Activated CD8-positive, alpha-beta T cell treated with anti-CD3 and anti-CD28 coated beads for 36 hours (primary cell): ENCODE results near the gene VWCE. TPM values are rescaled to one million over a fixed set of nuclear protein-coding genes. Genes with fewer than 3 reads are reported as not detected.

Experiments used
- ATAC-seq: fragments of 200-7000 bp; cut with Tn5 transposase; one replicate; pipeline ENCODE4 v1.10.0; 2021; ENCODE audit warnings: mild to moderate bottlenecking, moderate library complexity
- CTCF ChIA-PET: fragments of 350-600 bp; sonication (Branson Sonifier 250); formaldehyde crosslinking; loops from one replicate; lab custom pipeline; 2021; ENCODE audit warnings: antibody characterized with exemption; lab: Charles Lee
- POLR2A ChIA-PET: fragments of 350-600 bp; sonication (Branson Sonifier 250); formaldehyde crosslinking; loops from one replicate; lab custom pipeline; 2021; ENCODE audit warnings: antibody characterized with exemption; lab: Charles Lee
- DNase-seq: peaks from one replicate; pipeline ENCODE4 v3.0.0-alpha.2; 2020
- H3K27ac Mint-ChIP-seq: one replicate; pipeline ENCODE4 v1.8.0; 2021; ENCODE audit warnings: mild to moderate bottlenecking, mixed read lengths
- H3K27me3 Mint-ChIP-seq: one replicate; pipeline ENCODE4 v1.8.0; 2021; ENCODE audit warnings: mixed read lengths
- H3K36me3 Mint-ChIP-seq: one replicate; pipeline ENCODE4 v1.8.0; 2021; ENCODE audit warnings: low read depth, mixed read lengths
- H3K4me1 Mint-ChIP-seq: one replicate; pipeline ENCODE4 v1.8.0; 2021; ENCODE audit warnings: low read depth, mixed read lengths
- H3K4me3 Mint-ChIP-seq: one replicate; pipeline ENCODE4 v1.8.0; 2021; ENCODE audit warnings: mild to moderate bottlenecking, moderate library complexity, mixed read lengths
- H3K9me3 Mint-ChIP-seq: one replicate; pipeline ENCODE4 v1.8.0; 2021; ENCODE audit warnings: mixed read lengths
- CTCF ChIP-seq: fragments of 200-600 bp; IDR thresholded peaks from one replicate; pipeline ENCODE4 v1.8.0; 2022; ENCODE audit warnings: antibody characterized with exemption, mild to moderate bottlenecking
- intact Hi-C: fragments of 100-400 bp; cut with micrococcal nuclease; formaldehyde crosslinking; loops from one replicate; pipeline ENCODE4 v1.10.0; 2022
- total RNA-seq, 2 experiments: library from RNA; stranded (reverse); gene quantifications; one replicate each; pipeline ENCODE4 v1.2.3, GENCODE V29; 2021

Gene VWCE
- total RNA-seq, 2 experiments from 2014 or later = 23.3 to 25.8 TPM

DNA sequence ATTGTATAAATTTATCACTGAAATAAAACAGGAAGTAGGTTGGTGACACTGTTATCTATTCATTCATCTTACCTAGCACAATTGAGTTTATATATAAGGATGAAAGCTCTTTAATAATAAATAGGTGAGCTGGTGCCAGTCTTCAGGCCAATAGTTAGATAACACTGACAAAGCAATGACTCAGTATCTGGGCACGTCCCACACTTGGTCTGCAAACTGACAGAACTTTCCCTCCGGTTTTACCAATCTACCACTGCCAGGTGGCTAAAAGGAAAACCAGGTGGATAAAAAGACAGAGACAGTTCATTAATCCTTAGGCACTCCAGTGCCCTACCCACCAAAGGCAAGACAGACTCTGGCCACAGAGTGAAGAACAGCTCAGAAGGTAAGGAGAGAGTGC lies 20.1 kb upstream of the VWCE start:
- H3K27ac Mint-ChIP-seq = no peak overlapping the region
- CTCF ChIA-PET = interaction anchor here (1.2 kb wide), 1 partner anchor 71 kb away, joined by 4 read pairs; no protein-coding TSS in a partner anchor

GRCh38 chr11:61310749-61311148 lies 15.6 kb upstream of the VWCE start:
- Mint-ChIP-seq H3K36me3 (peaks cover 29% of the 10 kb centered on the region), H3K27ac (no peak overlapping the region), H3K4me1 (no peaks in the 10 kb centered on the region), H3K9me3 (no peaks in the 10 kb centered on the region), H3K27me3 (no peaks in the 10 kb centered on the region), H3K4me3 (no peak overlapping the region)
- TF ChIP-seq CTCF = no peak
- no peak for DNase-seq
- CTCF ChIA-PET = interaction anchor here (1.3 to 3.1 kb wide), 4 partner anchors 16 to 74 kb away, joined by 4 to 14 read pairs (median 10); partner anchors contain the start of gene VWCE
- POLR2A ChIA-PET = interaction anchor here (0.7 to 1.5 kb wide), 2 partner anchors 13 to 23 kb away, joined by 3 to 4 read pairs; partner anchors contain the start of genes DDB1 and TKFC
- ATAC-seq = no peak
- intact Hi-C loops = no loop called here

More for the DNA sequence above, 20.1 kb upstream of the VWCE start:
- H3K27me3 Mint-ChIP-seq = no peaks in the 10 kb centered on the region
- H3K9me3 Mint-ChIP-seq = no peaks in the 10 kb centered on the region
- no peak for DNase-seq
- intact Hi-C loops = no loop called here
- no peak overlapping the region for H3K4me3 Mint-ChIP-seq
- POLR2A ChIA-PET = interaction anchor here (0.6 to 1.7 kb wide), 2 partner anchors 11 to 445 kb away, joined by 3 to 4 read pairs; no protein-coding TSS in a partner anchor
- no peaks in the 10 kb centered on the region for H3K4me1 Mint-ChIP-seq
- ATAC-seq = no peak
- TF ChIP-seq CTCF = no peak
- H3K36me3 Mint-ChIP-seq = peaks cover 32% of the 10 kb centered on the region

GRCh38 chr11:61309739-61310138 lies 14.6 kb upstream of the VWCE start:
- H3K4me3 Mint-ChIP-seq = no peak overlapping the region
- H3K36me3 Mint-ChIP-seq = peaks cover 34% of the 10 kb centered on the region
- H3K27me3 Mint-ChIP-seq = no peaks in the 10 kb centered on the region
- CTCF ChIA-PET = interaction anchor here (1.3 to 3.1 kb wide), 5 partner anchors 8 to 75 kb away, joined by 3 to 14 read pairs (median 9); no protein-coding TSS in a partner anchor
- peak; percentile 83 for ATAC-seq
- no peaks in the 10 kb centered on the region for H3K4me1 Mint-ChIP-seq
- peak overlapping the region; percentile 19 for H3K27ac Mint-ChIP-seq
- TF ChIP-seq CTCF = no peak
- intact Hi-C loops = no loop called here
- H3K9me3 Mint-ChIP-seq = no peaks in the 10 kb centered on the region
- DNase-seq = peak; percentile 28
- POLR2A ChIA-PET = interaction anchor here (1.6 to 3.0 kb wide), 3 partner anchors 10 to 20 kb away, joined by 4 to 24 read pairs (median 5); partner anchors contain the start of gene VWCE

- no peak for ATAC-seq
- peaks cover 33% of the 10 kb centered on the region for H3K36me3 Mint-ChIP-seq
- intact Hi-C loops = no loop called here
- ChIA-PET CTCF (interaction anchor here (1.3 to 3.1 kb wide), 5 partner anchors 9 to 76 kb away, joined by 3 to 14 read pairs (median 9); no protein-coding TSS in a partner anchor), POLR2A (interaction anchor here (1.3 to 3.0 kb wide), 5 partner anchors 9 to 25 kb away, joined by 4 to 24 read pairs (median 5); partner anchors contain the start of gene VWCE)
- no peak overlapping the region for H3K4me3 Mint-ChIP-seq
- no peaks in the 10 kb centered on the region for H3K27me3 Mint-ChIP-seq
- no peak overlapping the region for H3K27ac Mint-ChIP-seq
- H3K9me3 Mint-ChIP-seq = no peaks in the 10 kb centered on the region
- no peak for TF ChIP-seq CTCF
- no peak for DNase-seq
- no peaks in the 10 kb centered on the region for H3K4me1 Mint-ChIP-seq
These were observed 14.0 kb upstream of the VWCE start for GRCh38 chr11:61309141-61309540.

DNA sequence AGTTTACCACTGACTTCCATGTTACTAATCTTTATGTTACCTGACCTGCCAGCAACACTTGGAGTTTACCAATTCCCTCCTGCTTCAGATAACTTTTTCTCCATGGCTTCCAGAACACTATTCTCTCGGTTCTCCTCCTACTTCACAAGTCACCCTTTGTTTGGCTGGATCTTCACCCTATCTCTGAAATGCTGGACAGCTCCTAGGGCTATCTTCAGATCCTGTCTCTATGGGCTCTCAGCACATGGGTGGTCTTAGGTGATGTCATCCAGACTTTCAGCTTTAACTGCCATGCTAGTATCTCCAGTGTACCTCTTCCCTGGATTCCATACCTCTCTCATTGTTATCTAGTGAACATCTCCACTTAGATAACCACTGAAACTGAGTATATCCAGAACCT lies 12.2 kb upstream of the VWCE start:
- no peak overlapping the region for H3K4me3 Mint-ChIP-seq
- POLR2A ChIA-PET = interaction anchor here (0.6 to 3.0 kb wide), 6 partner anchors 12 to 117 kb away, joined by 3 to 24 read pairs (median 5); partner anchors contain the start of gene VWCE
- H3K4me1 Mint-ChIP-seq = no peaks in the 10 kb centered on the region
- no peak overlapping the region for H3K27ac Mint-ChIP-seq
- CTCF ChIA-PET = interaction anchor here (2.2 kb wide), 1 partner anchor 13 kb away, joined by 7 read pairs; the partner anchor contains the start of gene VWCE
- intact Hi-C loops = no loop called here
- no peak for TF ChIP-seq CTCF
- DNase-seq (no peak), ATAC-seq (no peak)
- no peaks in the 10 kb centered on the region for H3K9me3 Mint-ChIP-seq
- H3K27me3 Mint-ChIP-seq = no peaks in the 10 kb centered on the region
- peaks cover 25% of the 10 kb centered on the region for H3K36me3 Mint-ChIP-seq
